ENCODE measurements around the gene MINDY3.

GRCh38 chr10:15740261-15740660, 120.0 kb downstream of the MINDY3 start:
- TF ChIP-seq CTCF (IDR thresholded peaks at IDR 0.05 in 8 of 11, conservative IDR thresholded peaks at IDR 0.05 in 3 of 11) (no peak), POLR2A (IDR thresholded peaks at IDR 0.05) (no peak), POLR2AphosphoS5 (IDR thresholded peaks at IDR 0.05) (no peak)

Measured in spleen (tissue), 7 donors.